ENCODE results near the gene CHCHD1. TPM values are rescaled to one million over a fixed set of nuclear protein-coding genes. Genes with fewer than 3 reads are reported as not detected.

Gene CHCHD1
- total RNA-seq, 4 donors from 2014 or later = 12.7 to 26.0 (median 22.5) TPM

DNA sequence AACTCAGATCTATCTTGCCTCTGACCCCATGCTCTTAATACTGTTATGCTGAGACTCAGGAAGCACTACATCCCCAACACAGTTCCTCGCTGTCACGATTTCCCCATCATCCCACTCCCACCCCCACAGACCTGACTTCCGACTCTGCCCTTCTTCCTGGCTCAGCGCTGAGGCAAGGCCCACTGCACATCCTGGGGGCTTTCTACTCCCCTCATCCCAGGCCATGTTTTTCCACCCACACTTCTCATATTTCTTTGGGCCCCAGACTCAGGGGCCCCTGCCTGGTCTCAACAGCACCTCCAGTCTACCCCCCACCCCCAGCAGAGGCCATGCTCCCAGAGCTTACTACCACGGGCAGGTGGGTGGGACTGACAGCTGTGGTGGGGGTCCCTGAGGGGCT, 37.2 kb downstream of the CHCHD1 start:
- Histone ChIP-seq H3K27me3 (no peaks in the 10 kb centered on the region), H3K27ac (peak overlapping the region; percentile 81), H3K9me3 (no peaks in the 10 kb centered on the region), H3K4me1 (peaks cover 48% of the 10 kb centered on the region), H3K36me3 (peaks cover 36% of the 10 kb centered on the region), H3K4me3 (peak overlapping the region; percentile 24)
- TF ChIP-seq POLR2A (IDR thresholded peaks at IDR 0.05) (no peak), CTCF (IDR thresholded peaks at IDR 0.05) (no peak)
- DNase-seq (ENCODE audit: low spot score in 2 of 2) = no peak
- WGBS = 53% methylated on average over 5 of the region's 5 CpGs

DNA sequence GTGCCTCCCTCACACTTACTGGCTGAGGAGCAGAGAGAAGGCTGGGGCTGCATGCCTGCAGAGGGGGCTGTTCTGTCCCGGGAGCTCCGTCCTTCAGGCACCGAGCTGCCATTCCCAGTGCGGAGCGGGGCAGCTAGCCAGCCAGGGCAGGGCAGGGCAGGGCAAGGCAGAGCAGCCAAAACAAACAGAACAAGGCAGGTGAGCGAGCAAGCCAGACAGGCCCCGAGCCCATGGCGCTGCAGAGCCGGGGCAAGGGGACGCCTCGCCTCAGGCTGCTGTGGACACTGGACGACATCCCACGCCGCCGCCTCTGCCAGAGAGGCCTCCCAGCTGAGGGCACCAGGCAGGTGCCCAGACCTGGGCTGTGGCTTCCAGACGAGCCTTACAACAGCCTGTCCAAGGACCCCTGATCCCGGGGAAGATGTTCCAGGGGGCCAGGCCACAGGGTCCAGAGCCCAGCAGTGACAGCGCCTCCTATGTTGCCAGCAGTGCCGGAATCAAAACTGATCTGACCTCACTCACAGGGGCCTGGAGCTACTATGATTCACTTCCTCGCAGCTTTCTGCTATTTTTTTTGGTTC, 37.8 kb downstream of the CHCHD1 start:
- peaks cover 36% of the 10 kb centered on the region for H3K36me3 ChIP-seq
- no peaks in the 10 kb centered on the region for H3K27me3 ChIP-seq
- no peak for DNase-seq (ENCODE audit: low spot score in 2 of 2)
- no peaks in the 10 kb centered on the region for H3K9me3 ChIP-seq
- peak overlapping the region; percentile 24 for H3K4me3 ChIP-seq
- 52% methylated on average over 12 of the region's 20 CpGs for WGBS
- H3K4me1 ChIP-seq = peaks cover 48% of the 10 kb centered on the region
- TF ChIP-seq POLR2A (IDR thresholded peaks at IDR 0.05) (no peak), EP300 (IDR thresholded peaks at IDR 0.05) (no peak), POLR2AphosphoS5 (IDR thresholded peaks at IDR 0.05) (no peak), CTCF (IDR thresholded peaks at IDR 0.05) (no peak)
- peak overlapping the region; percentile 81 for H3K27ac ChIP-seq

DNA sequence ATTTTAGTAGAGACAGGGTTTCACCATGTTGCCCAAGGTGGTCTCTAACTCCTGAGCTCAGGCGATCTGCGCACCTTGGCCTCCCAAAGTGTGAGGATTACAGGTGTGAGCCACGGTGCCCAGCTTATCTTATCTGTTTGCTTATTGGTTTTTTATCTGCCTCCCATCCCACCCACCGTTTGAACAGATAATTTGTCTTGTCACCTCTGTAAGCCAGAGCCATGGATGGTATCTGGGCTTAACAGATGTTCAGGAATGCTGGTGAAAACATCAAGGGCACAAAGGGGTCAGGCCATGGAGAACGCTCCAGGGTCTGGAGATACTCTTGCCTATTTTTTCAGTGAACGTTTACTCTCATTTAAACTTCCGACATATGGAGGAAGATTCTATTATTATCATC, 41.5 kb downstream of the CHCHD1 start:
- peaks cover 52% of the 10 kb centered on the region for H3K36me3 ChIP-seq
- H3K27me3 ChIP-seq = no peaks in the 10 kb centered on the region
- no peak for TF ChIP-seq CTCF (IDR thresholded peaks at IDR 0.05)
- no peak for TF ChIP-seq POLR2AphosphoS5 (IDR thresholded peaks at IDR 0.05)
- TF ChIP-seq POLR2A (IDR thresholded peaks at IDR 0.05) = no peak
- no peak overlapping the region for H3K4me3 ChIP-seq
- no peak overlapping the region for H3K27ac ChIP-seq
- H3K9me3 ChIP-seq = no peaks in the 10 kb centered on the region
- DNase-seq (ENCODE audit: low spot score in 2 of 2) = no peak
- H3K4me1 ChIP-seq = peaks cover 22% of the 10 kb centered on the region
- 86% methylated on average over 7 of the region's 7 CpGs for WGBS

- Histone ChIP-seq H3K27me3 (no peaks in the 10 kb centered on the region), H3K27ac (no peak overlapping the region), H3K4me1 (peaks cover 14% of the 10 kb centered on the region), H3K4me3 (no peak overlapping the region), H3K36me3 (peaks cover 52% of the 10 kb centered on the region), H3K9me3 (no peaks in the 10 kb centered on the region)
- no peak for DNase-seq (ENCODE audit: low spot score in 2 of 2)
- 80% methylated on average over 1 of the region's 14 CpGs for WGBS
- TF ChIP-seq POLR2AphosphoS5 (IDR thresholded peaks at IDR 0.05) (no peak), EP300 (IDR thresholded peaks at IDR 0.05) (no peak)
Observed at GRCh38 chr10:73824146-73824725, 42.4 kb downstream of the CHCHD1 start.

DNA sequence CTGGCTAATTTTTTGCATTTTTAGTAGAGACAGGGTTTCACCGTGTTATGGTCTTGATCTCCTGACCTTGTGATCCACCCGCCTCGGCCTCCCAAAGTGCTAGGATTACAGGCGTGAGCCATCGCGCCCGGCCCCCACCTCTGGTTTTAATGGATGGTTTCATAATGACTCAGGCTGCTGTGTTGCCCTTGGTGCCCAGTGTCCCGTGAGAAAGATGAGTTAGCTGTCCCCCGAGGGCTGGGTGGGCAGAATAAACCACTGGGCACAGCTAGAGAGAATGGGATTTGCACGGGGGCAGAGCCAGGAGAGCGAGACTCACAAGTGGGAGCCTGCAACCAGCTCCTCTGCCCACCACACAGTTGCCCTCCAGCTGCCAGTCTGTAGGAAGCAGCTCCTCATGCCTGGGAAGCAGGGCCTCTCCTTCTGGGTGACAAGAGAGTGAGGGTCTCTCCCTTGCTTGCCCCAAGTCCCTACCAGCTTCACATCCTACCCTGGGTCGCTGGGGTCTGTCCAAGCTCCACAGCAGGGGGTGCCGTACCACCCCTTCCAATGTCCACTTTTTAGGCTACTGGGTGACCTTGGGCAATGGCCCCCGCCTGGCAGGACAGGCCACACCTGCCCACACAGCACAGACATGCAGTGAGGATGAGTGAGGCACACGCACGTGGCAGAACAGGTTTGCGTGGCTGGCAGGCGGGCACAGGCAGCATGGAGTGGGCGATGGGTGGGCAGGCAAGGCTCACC, 45.7 kb downstream of the CHCHD1 start:
- DNase-seq (ENCODE audit: low spot score in 2 of 2) = no peak
- no peak for TF ChIP-seq EP300 (IDR thresholded peaks at IDR 0.05)
- no peak for TF ChIP-seq CTCF (IDR thresholded peaks at IDR 0.05)
- no peak for TF ChIP-seq POLR2AphosphoS5 (IDR thresholded peaks at IDR 0.05)
- H3K4me3 ChIP-seq = no peak overlapping the region
- H3K27me3 ChIP-seq = no peaks in the 10 kb centered on the region
- no peak overlapping the region for H3K27ac ChIP-seq
- 89% methylated on average over 18 of the region's 19 CpGs for WGBS
- H3K4me1 ChIP-seq = no peaks in the 10 kb centered on the region
- H3K9me3 ChIP-seq = no peaks in the 10 kb centered on the region
- H3K36me3 ChIP-seq = peaks cover 43% of the 10 kb centered on the region

Data from suprapubic skin (tissue), 4 donors.